PC-3 (cell line): ENCODE data around the gene GRIN2B. TPM values are rescaled to one million over a fixed set of nuclear protein-coding genes. Genes with fewer than 3 reads are reported as not detected.

Experiments used
- ATAC-seq: fragments of 200-7000 bp; cut with Tn5 transposase; 2 replicates; pipeline ENCODE4 v1.9.1; 2020; ENCODE audit warnings: mild to moderate bottlenecking, moderate library complexity
- BruUV-seq: library from RNA; stranded (reverse); fragments of 400-500 nt; replicated peaks from 2 replicates; lab custom pipeline; 2021; lab: Mats Ljungman, UMichigan
- CTCF ChIA-PET: fragments of 300-600 bp; sonication (Branson Sonifier 250); formaldehyde crosslinking; loops from one replicate; lab custom pipeline; 2022; ENCODE audit warnings: antibody characterized with exemption; lab: Charles Lee
- POLR2A ChIA-PET: fragments of 300-600 bp; sonication (Branson Sonifier 250); formaldehyde crosslinking; loops from one replicate; lab custom pipeline; 2022; ENCODE audit warnings: antibody characterized with exemption; ENCODE audit not compliant: unreplicated experiment; lab: Charles Lee
- DNase-seq: peaks from one replicate; pipeline ENCODE4 v3.0.0-alpha.2; 2015
- H2AFZ ChIP-seq: fragments of 300-600 bp; sonication (generic); 2 replicates; pipeline ENCODE4 v1.6.0; 2016; ENCODE audit warnings: antibody characterized with exemption, low read length
- H3F3A ChIP-seq: fragments of 300-600 bp; sonication (generic); one replicate; pipeline ENCODE4 v1.6.0; 2017; ENCODE audit warnings: antibody characterized with exemption, low read length, control low read depth, mild to moderate bottlenecking; ENCODE audit not compliant: unreplicated experiment
- H3K27ac ChIP-seq: fragments of 300-600 bp; sonication (generic); 2 replicates; pipeline ENCODE4 v1.5.1; 2016; ENCODE audit warnings: mild to moderate bottlenecking, low read length
- H3K27me3 ChIP-seq: fragments of 300-600 bp; sonication (generic); 2 replicates; pipeline ENCODE4 v1.6.1; 2016; ENCODE audit warnings: low read length, mixed read lengths
- H3K36me3 ChIP-seq: fragments of 300-600 bp; sonication (generic); 2 replicates; pipeline ENCODE4 v1.6.1; 2016; ENCODE audit warnings: low read depth, mixed run types, low read length, mixed read lengths
- H3K4me1 ChIP-seq: fragments of 300-600 bp; sonication (generic); 2 replicates; pipeline ENCODE4 v1.5.1; 2016; ENCODE audit warnings: low read length; ENCODE audit not compliant: insufficient read depth
- H3K4me2 ChIP-seq: fragments of 300-600 bp; sonication (generic); 2 replicates; pipeline ENCODE4 v1.6.0; 2016; ENCODE audit warnings: low read length
- H3K4me3 ChIP-seq: fragments of 300-600 bp; sonication (generic); 2 replicates; pipeline ENCODE4 v1.5.1; 2016; ENCODE audit warnings: mild to moderate bottlenecking, low read length, mixed read lengths
- H3K79me2 ChIP-seq: fragments of 300-600 bp; sonication (generic); 2 replicates; pipeline ENCODE4 v1.6.1; 2017; ENCODE audit warnings: low read length, mixed read lengths
- H3K9ac ChIP-seq: fragments of 300-600 bp; sonication (generic); 2 replicates; pipeline ENCODE4 v1.6.0; 2016; ENCODE audit warnings: mild to moderate bottlenecking, low read length
- H3K9me2 ChIP-seq: fragments of 300-600 bp; sonication (generic); replicated peaks from 2 replicates; pipeline ENCODE4 v1.6.1; 2016; ENCODE audit warnings: mixed run types, low read length, mixed read lengths
- H3K9me3 ChIP-seq: fragments of 300-600 bp; sonication (generic); 2 replicates; pipeline ENCODE4 v1.6.1; 2016; ENCODE audit warnings: low read length, mixed read lengths
- H4K20me1 ChIP-seq: fragments of 300-600 bp; sonication (generic); 2 replicates; pipeline ENCODE4 v1.6.1; 2016; ENCODE audit warnings: low read length, mixed read lengths
- EZH2 ChIP-seq: fragments of 300-600 bp; sonication (generic); IDR thresholded peaks from one replicate; pipeline ENCODE4 v1.6.1; 2017; ENCODE audit warnings: antibody characterized with exemption, mild to moderate bottlenecking, low read length; ENCODE audit not compliant: unreplicated experiment
- EZH2phosphoT487 ChIP-seq: fragments of 300-600 bp; sonication (generic); IDR thresholded peaks from 2 replicates; pipeline ENCODE4 v1.6.1; 2018; ENCODE audit warnings: mild to moderate bottlenecking, antibody characterized with exemption, low read length, borderline replicate concordance
- intact Hi-C: fragments of 100-400 bp; cut with micrococcal nuclease; formaldehyde crosslinking; loops from 2 replicates; pipeline ENCODE4 v1.9.0; 2023
- total RNA-seq: library from RNA; depleted of rRNA; stranded (reverse); fragments of >200 nt; gene quantifications from 2 replicates; pipeline ENCODE4 v1.2.3, GENCODE V29; 2014
- TF ChIP-seq, protein P1 (sequence below): fragments of 300-600 bp; sonication (generic); conservative IDR thresholded peaks from 2 replicates; pipeline ENCODE4 v1.5.1; 2017; ENCODE audit warnings: antibody characterized with exemption, low read depth, mild to moderate bottlenecking, low read length

The GRIN2B gene
- total RNA-seq, 1 experiment from 2014 or later, result not detected

DNA sequence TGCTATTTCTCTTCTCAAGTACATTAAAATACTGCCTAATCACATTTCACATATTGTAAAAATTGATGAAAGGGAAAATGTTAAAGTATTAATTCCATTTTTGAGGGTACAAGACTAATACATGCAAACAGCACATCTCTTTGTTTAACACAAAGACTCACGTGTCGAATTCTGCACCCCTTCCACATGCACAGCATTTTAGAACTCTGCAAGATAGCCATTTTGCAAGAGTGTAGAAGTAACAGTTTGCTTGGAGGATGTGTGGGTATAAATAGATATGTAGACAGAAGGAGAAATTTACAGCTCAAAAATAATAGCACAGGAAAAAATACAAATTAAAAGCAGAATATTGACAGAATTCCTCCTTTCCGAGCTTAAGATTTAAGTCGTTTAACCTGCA lies 2.5 kb downstream of the GRIN2B start:
- POLR2A ChIA-PET, result no interaction called here
- Histone ChIP-seq H3K9me3 (no peaks in the 10 kb centered on the region), H3K27me3 (peaks cover 62% of the 10 kb centered on the region), H3F3A (no peaks in the 10 kb centered on the region), H3K27ac (no peak overlapping the region), H3K79me2 (no peaks in the 10 kb centered on the region), H3K9me2 (no peaks in the 10 kb centered on the region), H4K20me1 (no peaks in the 10 kb centered on the region), H3K36me3 (no peaks in the 10 kb centered on the region), H3K4me3 (no peak overlapping the region), H3K4me1 (no peaks in the 10 kb centered on the region), H3K9ac (no peak overlapping the region), H2AFZ (no peak overlapping the region), H3K4me2 (no peak overlapping the region)
- CTCF ChIA-PET, result no interaction called here
- ATAC-seq (no peak), DNase-seq (no peak)
- BruUV-seq, result no TSS peak
- intact Hi-C loops, result no loop called here
- TF ChIP-seq EZH2phosphoT487 (no peak), EZH2 (no peak)
- TF ChIP-seq, protein P1, sequence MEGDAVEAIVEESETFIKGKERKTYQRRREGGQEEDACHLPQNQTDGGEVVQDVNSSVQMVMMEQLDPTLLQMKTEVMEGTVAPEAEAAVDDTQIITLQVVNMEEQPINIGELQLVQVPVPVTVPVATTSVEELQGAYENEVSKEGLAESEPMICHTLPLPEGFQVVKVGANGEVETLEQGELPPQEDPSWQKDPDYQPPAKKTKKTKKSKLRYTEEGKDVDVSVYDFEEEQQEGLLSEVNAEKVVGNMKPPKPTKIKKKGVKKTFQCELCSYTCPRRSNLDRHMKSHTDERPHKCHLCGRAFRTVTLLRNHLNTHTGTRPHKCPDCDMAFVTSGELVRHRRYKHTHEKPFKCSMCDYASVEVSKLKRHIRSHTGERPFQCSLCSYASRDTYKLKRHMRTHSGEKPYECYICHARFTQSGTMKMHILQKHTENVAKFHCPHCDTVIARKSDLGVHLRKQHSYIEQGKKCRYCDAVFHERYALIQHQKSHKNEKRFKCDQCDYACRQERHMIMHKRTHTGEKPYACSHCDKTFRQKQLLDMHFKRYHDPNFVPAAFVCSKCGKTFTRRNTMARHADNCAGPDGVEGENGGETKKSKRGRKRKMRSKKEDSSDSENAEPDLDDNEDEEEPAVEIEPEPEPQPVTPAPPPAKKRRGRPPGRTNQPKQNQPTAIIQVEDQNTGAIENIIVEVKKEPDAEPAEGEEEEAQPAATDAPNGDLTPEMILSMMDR, result no peak

DNA sequence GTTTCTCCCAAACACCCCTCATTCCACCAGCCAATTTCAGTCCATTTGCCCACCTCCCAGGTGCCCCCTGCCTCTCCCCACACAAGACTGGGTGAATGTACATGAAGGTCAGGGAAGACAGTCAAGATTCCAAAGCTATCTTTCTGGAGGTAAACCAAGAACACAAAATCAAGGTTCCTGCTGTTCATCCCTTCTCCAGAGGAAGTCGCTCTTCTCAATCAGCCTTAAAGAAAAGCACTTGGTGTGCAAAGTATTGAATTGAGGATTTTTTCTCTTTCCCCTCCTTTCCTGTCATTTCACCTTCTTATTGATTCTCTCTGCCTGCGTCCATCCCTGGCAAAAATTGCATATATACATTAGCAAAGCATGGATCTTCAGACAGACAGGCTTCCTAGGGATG lies 4.5 kb downstream of the GRIN2B start:
- Histone ChIP-seq H3K27ac (no peak overlapping the region), H3K79me2 (no peaks in the 10 kb centered on the region), H3K36me3 (no peaks in the 10 kb centered on the region), H3K9me2 (no peaks in the 10 kb centered on the region), H3K9ac (no peak overlapping the region), H2AFZ (no peak overlapping the region), H4K20me1 (no peaks in the 10 kb centered on the region), H3K4me2 (no peak overlapping the region), H3K27me3 (peaks cover 65% of the 10 kb centered on the region), H3F3A (no peaks in the 10 kb centered on the region), H3K4me1 (no peaks in the 10 kb centered on the region), H3K4me3 (no peak overlapping the region), H3K9me3 (no peaks in the 10 kb centered on the region)
- DNase-seq (no peak), ATAC-seq (no peak)
- intact Hi-C loops, result no loop called here
- CTCF ChIA-PET, result no interaction called here
- no TSS peak for BruUV-seq
- TF ChIP-seq, protein P1, result no peak
- TF ChIP-seq EZH2 (no peak), EZH2phosphoT487 (no peak)
- POLR2A ChIA-PET, result no interaction called here

DNA sequence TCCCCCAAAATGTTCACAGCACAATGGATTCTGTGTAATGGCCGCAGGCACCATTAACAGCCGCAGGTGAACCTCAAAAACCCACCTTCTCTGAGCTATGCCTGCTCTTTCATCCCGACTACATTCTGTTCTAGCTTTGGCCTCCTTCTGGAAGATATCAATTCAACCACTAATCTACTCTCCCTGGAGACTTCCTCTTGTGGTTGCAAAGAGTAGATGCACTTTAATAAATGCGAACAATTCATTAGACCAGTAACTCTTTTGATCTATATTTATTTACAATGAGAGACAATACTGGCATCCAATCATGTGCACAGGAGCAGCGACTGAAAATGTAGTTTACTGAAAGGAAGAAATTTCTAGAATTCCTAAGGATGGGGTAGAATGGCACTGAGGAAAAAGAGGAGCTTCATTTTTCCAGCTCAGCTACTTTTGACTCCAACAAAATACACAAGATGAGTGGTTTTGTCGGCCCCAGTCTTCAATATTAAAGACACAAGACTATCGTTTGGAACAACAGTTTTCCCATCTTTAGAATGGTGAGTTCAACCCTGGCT lies 5.3 kb downstream of the GRIN2B start:
- Histone ChIP-seq H3K9me3 (no peaks in the 10 kb centered on the region), H3K4me3 (no peak overlapping the region), H3K4me1 (no peaks in the 10 kb centered on the region), H3K9me2 (no peaks in the 10 kb centered on the region), H3K36me3 (no peaks in the 10 kb centered on the region), H3K4me2 (no peak overlapping the region), H3F3A (no peaks in the 10 kb centered on the region), H3K27ac (no peak overlapping the region), H3K9ac (no peak overlapping the region), H4K20me1 (no peaks in the 10 kb centered on the region), H3K27me3 (peaks cover 65% of the 10 kb centered on the region), H3K79me2 (no peaks in the 10 kb centered on the region), H2AFZ (no peak overlapping the region)
- no peak for ATAC-seq
- POLR2A ChIA-PET, result no interaction called here
- intact Hi-C loops, result no loop called here
- DNase-seq, result no peak
- BruUV-seq, result no TSS peak
- CTCF ChIA-PET, result no interaction called here
- no peak for TF ChIP-seq EZH2phosphoT487
- TF ChIP-seq, protein P1, result no peak
- TF ChIP-seq EZH2, result no peak
